Kidney glomerular epithelial cell (primary cell): ENCODE measurements around the gene KMT2E.
"Not testable (repeated sequence)": the region's sequence is repeated elsewhere in the genome, so short reads cannot be mapped to it uniquely, and the experiment has no call there.

Experiments
- DNase-seq: peaks from one replicate; lab custom pipeline; 2025; lab: John Stamatoyannopoulos, UW

KMT2E gene, protein sequence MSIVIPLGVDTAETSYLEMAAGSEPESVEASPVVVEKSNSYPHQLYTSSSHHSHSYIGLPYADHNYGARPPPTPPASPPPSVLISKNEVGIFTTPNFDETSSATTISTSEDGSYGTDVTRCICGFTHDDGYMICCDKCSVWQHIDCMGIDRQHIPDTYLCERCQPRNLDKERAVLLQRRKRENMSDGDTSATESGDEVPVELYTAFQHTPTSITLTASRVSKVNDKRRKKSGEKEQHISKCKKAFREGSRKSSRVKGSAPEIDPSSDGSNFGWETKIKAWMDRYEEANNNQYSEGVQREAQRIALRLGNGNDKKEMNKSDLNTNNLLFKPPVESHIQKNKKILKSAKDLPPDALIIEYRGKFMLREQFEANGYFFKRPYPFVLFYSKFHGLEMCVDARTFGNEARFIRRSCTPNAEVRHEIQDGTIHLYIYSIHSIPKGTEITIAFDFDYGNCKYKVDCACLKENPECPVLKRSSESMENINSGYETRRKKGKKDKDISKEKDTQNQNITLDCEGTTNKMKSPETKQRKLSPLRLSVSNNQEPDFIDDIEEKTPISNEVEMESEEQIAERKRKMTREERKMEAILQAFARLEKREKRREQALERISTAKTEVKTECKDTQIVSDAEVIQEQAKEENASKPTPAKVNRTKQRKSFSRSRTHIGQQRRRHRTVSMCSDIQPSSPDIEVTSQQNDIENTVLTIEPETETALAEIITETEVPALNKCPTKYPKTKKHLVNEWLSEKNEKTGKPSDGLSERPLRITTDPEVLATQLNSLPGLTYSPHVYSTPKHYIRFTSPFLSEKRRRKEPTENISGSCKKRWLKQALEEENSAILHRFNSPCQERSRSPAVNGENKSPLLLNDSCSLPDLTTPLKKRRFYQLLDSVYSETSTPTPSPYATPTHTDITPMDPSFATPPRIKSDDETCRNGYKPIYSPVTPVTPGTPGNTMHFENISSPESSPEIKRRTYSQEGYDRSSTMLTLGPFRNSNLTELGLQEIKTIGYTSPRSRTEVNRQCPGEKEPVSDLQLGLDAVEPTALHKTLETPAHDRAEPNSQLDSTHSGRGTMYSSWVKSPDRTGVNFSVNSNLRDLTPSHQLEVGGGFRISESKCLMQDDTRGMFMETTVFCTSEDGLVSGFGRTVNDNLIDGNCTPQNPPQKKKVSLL (N-terminal part only)

DNA sequence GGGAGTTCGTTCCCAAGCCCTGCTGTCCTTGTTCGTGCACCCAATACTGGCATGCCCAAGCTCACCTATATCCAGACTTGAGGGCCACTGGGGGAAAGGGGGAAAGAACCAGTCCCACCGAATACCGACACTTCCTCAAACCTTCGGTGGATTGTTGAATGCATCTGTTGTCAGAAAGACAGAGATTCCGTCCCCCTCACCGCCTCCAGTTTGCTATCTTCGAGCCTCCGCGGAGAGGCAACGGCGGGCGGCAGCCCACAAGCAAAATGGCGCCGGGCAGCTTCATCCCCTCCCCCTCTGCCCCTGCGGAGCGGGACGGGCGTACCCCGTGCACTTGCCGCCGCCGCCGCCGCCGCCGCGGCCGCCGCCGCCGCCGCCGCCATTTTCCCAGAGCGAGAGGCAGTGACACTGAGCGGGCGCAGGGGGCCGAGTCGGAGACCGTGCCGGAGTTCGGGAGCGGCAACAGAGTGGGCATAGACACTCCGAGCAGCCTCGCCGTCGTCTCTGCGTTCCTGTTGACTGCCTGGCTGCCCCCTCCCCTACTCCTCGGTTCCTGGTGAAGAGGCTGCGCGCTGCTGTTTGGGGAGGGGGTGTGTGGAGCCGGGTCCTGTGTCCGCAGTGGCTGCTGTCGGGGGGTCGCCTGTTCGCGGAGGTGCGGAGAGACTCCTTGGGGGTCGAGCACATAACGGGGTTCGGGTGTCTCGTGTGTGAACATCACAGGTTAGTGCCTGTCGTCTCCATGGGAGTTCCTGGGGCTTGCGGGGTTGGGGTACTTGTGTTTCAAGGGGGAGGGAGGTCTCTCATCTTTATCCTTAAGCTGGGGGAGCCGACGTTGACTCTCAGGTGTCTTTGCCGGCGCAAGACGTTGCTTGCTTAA lies at the start of gene KMT2E:
Gene KMT2E (plus strand): TSS at position 390 of the 877 bp plus-strand sequence. CDS start 26,748 bp downstream, outside the sequence.
- DNase-seq, result peak; percentile 78

DNA sequence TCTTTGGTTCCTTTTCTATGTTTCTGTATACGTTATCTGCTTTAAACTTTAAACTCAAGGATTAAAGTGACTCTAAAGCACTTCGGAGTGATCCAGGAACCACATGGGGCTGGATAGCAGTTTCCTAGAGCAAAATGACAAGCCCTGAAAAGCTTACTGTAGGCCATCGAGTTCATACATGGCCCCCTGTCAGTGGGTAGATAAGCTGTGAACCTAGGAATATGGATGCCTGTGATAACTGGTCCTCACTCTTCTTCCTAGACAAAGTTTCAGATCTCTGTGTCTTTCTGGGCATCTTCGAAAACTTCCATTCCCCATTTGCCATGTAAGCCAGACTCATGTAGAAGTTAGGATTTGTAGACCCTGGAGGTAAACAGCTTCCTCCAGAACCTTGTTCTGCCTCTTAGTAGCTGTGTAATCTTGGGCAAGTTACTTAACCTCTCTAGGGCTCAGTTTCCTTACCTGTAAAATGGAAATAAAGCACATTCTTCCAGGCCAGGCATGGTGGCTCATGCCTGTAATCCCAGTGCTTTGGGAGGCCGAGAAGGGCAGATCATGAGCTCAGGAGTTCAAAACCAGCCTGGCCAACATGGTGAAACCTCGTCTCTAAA lies 49.3 kb upstream of the KMT2E start:
- DNase-seq, result no peak

DNA sequence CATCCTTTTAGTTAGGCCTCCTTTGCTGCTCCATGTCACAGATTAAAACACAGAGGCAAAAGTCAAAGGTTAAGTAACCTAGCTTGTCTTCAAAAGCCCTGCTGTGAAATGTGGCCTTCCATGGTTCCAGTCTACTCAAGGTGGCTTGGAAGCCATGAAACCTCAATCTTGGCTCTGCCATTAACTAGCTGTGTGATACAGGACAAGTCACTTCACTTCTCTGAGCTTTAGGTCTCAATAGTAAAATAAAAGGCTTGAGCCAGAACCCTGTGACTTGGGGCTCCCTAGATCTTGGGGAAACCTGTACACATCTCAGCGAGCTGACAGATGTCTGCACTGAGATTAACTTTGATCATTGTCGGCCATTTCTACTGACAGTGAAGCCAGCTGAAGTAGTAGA lies 48.0 kb upstream of the KMT2E start:
- DNase-seq, result no peak

DNA sequence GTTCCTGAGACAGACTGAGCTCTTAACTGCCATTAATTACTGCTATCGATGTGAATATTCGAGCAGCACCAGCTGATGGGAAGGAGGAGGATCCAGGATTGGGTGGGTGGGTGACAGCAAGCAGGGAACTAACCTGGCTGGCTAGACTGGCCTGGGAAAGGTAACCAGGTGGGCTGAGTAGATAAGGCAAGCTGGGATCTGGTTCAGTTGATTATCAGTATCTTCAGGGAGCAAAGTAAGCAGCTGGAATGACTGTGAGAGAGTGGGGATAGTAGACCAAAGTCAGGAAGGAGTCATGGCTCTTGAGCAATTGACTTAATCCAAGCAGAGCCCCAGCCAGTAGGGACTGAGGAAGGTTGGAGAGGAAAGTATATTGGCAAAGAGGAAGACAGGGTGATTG lies 46.9 kb upstream of the KMT2E start:
- DNase-seq, result no peak

DNA sequence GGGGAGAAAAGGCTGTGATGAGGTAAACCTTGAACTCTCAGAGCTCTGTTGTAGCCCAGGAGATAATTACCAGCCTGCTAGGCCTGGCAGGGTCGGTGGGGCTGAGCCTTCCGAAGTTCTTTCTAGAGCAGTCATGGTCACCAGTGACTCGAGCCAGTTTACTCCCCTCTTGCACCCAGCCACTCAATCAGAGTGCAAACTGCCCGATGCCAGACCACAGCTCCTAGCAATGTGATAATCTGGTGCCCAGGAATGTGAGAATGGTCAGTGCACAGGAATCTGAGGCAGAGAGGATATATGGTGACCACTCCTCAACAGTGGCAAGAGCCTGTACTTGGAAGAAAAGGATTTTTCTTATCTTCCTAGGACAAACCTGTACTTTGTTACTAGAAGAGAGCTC lies 46.4 kb upstream of the KMT2E start:
- DNase-seq, result peak; percentile 51

DNA sequence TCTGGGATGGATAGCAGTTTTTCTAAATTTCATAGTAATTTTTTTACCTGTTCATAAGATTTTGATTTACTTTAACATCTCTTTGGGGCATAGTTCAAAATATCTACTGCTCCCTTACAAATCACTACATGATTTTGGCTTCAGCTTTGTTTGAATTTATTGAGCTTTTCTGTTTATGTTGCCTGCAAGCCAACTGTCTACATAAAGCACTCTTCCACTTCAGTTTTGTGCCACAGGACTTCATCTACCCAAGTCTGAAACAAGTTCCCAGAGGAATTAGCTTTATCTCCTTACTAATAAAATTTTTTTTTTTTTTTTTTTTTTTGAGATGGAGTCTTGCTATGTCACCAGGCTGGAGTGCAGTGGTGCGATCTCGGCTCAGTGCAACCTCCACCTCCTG lies 45.4 kb upstream of the KMT2E start:
- DNase-seq, result no peak

DNA sequence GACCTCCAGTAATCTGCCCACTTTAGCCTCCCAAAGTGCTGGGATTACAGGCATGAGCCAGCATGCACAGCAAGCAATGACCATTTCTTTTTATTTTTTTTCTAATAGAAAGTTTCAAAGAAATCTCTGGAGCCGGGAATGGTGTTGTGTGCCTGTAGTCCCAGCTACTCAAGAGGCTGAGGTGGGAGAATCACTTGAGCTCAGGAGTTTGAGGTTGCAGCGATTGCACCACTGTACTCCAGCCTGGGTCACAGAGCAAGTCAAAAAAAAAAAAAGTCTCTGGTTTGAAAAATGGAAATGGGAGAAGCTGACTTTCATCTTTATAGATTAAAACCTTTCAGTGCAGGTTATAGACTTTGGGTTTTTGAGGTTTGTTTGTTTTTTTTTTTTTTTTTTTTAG lies 44.8 kb upstream of the KMT2E start:
- no peak for DNase-seq

DNA sequence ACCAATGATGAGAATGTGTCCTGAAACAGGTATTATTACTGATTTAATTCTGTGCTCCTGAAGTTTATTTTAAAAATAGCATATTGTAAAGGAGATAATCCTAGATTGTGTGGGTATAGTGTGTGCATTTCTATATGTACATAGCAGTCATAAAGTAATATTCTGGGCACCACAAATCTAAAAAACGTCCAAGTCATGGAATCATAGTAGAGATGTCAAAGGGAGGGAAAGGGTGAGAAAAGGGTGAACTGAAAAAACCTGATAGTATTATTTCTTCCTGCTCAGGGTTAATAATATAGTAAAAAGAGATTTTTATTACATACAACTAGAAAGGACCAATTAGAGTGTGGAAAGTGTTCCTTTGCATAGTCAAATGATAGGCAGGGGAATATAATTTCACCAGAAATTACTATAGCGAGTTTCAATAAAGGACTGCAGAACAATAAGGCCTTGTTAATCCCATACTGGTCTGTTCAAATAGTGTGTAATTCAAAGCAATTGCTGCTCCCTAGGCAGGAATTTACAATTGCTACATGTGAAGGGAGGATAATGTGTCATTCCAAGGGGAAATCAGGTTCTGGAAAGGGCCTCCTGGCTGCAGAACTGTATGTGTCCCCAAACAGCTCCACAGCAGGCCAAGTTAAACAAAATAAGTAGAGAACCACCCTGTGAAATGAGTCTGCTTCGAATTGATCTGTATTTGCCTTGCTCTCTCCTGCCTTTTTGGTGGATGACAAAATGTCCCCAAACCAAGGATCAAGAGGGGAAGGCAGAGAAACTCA lies 42.5 kb upstream of the KMT2E start:
- no peak for DNase-seq

DNA sequence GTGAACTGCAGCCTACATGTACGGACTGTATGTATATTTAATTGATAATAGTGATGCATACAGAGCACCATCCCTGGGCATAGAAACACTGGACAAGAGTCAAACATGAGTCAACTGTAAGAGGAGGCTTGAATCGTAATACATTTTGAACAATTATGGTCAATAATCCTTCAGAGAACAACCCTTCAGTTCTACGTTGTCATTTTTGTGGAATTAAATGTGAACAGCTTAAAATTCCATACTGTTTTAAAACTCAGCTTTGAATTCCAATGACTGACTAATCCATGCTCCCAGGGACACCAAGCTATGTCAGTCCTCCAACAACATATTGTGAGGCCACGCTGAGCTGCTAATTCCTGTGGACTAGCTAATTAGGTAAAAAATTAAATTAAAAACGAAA lies 41.5 kb upstream of the KMT2E start:
- no peak for DNase-seq

DNA sequence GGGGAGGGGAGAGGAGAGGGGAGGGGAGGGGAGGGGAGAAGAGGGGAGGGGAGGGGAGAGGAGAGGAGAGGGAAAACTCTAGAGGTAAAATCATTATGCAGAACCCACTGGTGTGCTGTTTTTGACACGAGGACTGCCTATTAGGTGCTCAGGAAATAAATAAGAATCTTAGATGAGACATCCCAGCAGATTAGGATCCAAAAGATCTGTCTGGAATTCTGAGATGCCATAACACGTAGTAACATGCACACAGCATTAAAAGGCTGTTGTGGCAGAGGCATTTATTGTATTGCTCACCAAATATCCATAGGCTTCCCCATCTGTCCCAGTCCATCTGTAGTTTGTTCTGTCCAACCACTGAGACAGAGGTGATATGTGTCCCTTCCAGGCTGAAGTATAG lies 40.8 kb upstream of the KMT2E start:
- DNase-seq, result no peak

DNA sequence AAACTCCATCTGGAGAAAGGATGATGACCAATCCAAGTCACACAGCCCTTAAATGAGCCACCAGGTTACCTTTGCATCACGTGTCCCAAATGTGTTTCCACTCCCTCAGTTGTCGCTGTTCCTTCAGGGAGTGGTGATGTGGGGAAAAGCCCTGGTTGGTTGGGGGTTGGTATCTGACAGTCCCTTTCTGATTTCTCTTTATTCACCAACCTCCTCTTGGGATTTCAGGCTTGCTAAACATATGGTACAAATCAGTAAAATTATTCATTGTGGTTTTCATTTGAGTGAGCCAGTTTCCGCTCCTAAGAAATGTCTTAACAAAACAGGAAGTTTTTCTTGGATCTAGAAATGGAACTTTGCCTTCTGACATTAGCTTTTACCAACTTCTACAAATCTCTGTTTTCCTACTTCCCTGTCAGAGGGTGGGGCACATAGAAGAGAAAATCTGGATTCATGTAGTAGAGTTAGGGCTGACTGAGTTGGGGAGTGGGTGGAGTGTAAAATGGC lies 40.0 kb upstream of the KMT2E start:
- DNase-seq, result no peak

DNA sequence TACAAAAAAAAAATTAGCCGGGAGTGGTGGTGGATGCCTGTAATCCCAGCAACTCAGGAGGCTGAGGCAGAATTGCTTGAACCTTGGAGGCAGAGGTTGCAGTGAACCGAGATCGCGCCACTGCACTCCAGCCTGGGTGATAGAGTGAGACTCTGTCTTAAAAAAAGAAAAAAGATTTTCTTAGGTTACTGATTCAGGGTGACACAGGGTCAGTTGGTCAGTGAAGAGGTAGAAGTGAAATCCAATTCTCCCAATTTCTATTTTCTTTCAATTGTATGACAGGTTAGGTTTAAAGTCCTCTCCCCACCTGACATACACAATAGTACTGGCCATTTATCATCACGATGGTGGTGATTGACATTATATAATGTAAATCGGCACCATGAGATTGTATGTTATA lies 38.5 kb upstream of the KMT2E start:
- DNase-seq, result not testable (repeated sequence)

DNA sequence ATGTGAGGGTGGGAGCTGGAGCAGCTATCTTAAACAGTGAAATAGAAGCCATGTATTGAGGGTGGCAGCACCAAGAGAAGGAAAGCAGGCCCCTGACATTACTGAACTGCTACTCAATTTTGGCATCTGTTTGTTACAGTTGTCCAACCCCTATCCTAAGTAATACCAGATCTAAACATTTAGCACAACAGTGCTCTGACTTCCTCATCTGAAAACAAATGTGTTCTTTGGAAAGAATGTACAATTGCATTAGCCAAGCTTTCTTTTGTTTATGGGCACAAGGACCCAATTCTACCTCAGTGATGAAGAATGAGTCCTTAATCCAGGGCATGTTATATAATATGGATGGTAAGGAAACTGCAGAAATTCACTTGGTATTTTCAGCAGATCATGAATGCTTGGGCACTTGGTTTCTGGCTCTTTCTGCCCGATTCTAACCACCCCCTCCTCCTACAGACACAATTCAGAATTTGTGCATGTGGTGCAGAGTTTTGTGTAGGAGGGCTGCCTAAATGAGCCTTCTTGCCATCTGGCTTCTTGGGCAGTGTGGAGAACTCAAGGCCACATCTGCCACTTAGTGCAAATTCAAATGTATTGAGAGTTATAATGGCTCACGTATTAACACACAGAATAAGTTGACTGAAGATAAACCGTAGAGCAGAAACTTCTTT lies 36.9 kb upstream of the KMT2E start:
- DNase-seq, result no peak

DNA sequence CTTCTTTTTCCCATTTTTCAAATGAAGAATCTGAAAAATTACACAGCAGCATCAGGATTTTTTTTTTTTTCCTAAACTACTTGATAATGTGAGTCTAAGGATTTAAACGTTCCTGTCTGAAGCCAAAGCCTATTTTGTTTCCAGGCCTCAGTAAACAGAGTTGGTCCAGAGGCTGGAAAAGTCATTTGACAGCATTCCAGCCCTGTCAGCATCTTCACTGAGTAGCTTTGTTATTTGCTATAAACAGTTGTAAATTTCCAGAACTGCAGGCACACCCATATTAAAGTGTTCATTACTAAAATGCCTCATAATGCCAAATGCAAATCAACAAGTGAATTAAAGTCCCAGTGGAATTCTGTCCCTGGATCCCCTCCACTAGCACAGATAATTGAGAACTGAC lies 35.5 kb upstream of the KMT2E start:
- no peak for DNase-seq

DNA sequence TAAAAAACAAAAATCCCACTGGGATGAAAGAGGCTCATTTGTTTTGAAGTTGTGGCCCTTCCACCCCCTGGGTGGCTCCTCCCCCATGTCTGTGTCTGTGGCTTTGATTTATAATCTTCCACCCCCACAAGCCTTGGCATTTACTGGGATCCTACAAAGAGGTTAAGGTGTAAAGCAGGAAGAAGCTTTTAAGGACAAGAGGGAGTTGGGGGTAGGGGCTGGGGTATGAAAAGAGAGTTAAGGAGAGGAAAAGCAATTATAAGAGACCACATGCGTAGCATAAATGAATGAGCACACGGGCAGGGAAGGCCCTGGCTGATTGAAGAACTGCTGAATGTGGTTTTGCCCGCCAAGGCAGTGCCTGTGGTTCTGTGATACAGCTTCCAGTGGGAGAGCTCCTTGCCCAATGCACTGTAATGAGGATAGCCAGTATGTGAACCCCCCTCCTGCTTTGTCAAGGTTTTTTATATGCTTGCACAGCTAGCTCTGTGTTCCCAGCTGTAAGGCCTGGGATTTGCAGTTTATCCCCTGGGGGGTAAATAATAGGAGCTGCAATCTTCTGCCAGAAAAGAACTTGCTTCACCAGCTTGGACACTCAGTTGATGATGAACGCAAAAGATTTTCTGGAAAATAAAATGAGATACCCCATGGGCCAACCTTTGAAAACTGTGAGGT lies 34.7 kb upstream of the KMT2E start:
- DNase-seq, result peak; percentile 42

DNA sequence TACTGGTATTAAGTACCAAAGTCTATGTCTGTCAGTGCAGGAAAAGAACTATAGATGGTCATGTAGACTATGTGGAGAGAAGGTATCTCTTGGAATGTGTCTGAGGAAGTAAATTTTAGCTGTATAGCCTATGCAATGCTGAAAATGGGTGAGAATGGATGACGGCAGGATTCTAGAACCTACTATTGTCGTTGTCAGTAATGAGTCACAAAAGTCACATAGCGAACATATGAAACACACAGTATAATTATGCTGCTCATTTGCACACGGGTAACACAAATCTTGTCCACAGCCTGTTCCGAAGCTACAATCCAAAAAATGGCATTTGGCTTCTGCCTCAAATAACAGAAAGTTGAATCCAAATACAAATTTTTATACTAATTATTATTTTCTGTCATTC lies 33.6 kb upstream of the KMT2E start:
- DNase-seq, result no peak

DNA sequence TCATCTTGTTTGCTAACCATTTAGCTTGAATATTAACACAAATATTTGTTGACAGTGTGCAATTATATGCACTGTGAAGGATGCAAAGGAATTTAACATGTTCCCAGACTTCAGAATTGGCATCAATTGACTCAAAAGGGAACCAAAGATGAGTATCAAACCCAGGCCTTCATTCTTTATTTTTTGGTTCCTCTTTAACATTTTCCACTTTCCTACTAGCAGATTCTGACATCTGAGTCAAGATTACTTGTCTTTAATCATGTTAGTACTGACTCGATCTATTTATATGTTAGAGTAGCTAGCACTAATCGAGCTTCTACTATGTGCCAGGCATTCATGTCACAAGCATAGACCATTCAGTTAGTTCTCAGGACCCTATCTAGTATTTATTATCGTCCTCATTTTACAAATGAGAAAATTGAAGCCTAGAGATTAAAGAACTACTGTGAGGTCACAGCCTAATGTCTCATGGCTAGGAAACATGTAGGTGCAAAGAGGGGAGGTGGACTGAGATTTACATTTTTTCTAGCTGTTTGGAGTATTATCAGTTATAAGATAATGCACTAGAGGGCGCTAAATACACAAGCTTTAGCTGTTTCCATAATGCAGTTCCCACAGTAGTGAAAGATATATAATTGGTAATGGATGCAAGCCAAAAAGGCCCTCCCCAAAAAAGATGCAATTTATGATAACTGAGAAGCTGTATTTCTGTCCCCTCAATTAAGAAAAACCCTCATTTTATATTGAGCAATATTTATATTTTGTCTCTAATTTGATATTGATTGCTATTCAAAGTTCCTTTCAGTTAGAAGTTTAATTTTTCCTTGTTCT lies 32.9 kb upstream of the KMT2E start:
- DNase-seq, result peak; percentile 71

DNA sequence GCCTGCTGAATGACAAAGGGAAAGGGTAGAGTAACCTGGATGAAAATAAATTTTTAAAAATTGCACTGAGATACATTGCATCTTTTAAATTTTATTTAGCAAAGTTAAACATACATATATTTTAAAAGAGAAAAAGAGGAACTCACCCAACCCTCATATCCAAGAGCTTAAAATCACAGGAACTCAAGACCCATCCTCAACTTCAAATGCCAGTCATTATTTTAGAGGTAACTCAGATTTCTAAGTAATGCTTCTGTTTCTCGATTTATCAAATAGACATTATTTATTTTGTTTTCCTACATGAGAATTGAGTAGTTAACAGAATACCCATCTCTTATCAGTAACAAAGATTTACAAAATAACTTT lies 32.4 kb upstream of the KMT2E start:
- DNase-seq, result no peak
